Measurements from ENCODE around the gene OCA2.
"Not testable (repeated sequence)": the region's sequence is repeated elsewhere in the genome, so short reads cannot be mapped to it uniquely, and the experiment has no call there.

Gene OCA2

GRCh38 chr15:27757052-27757451, 342.1 kb downstream of the OCA2 start:
- peak; percentile 21 for DNase-seq

GRCh38 chr15:27752691-27753090, 346.4 kb downstream of the OCA2 start:
- DNase-seq = no peak

GRCh38 chr15:27747997-27748396, 351.1 kb downstream of the OCA2 start:
- DNase-seq = no peak

GRCh38 chr15:27746401-27746955, 352.6 kb downstream of the OCA2 start:
- no peak for DNase-seq

- DNase-seq = no peak
Measured at GRCh38 chr15:27744641-27745040, 354.5 kb downstream of the OCA2 start.

GRCh38 chr15:27743638-27744037, 355.5 kb downstream of the OCA2 start:
- DNase-seq = peak; percentile 60

- DNase-seq = no peak
Measured at GRCh38 chr15:27742751-27743477, 356.2 kb downstream of the OCA2 start.

GRCh38 chr15:27741226-27741860, 357.8 kb downstream of the OCA2 start:
- no peak for DNase-seq

GRCh38 chr15:27734785-27735495, 364.2 kb downstream of the OCA2 start:
- DNase-seq = no peak

GRCh38 chr15:27731776-27732175, 367.3 kb downstream of the OCA2 start:
- no peak for DNase-seq

- DNase-seq = no peak
Measured at GRCh38 chr15:27730868-27731267, 368.2 kb downstream of the OCA2 start.

GRCh38 chr15:27725731-27726130, 373.4 kb downstream of the OCA2 start:
- DNase-seq = no peak

GRCh38 chr15:27723821-27724220, 375.3 kb downstream of the OCA2 start:
- DNase-seq = no peak

- no peak for DNase-seq
Measured at GRCh38 chr15:27722102-27722501, 377.0 kb downstream of the OCA2 start.

- peak; percentile 20 for DNase-seq
Measured at GRCh38 chr15:27714675-27715074, 384.4 kb downstream of the OCA2 start.

GRCh38 chr15:27713850-27714249, 385.3 kb downstream of the OCA2 start:
- not testable (repeated sequence) for DNase-seq

- no peak for DNase-seq
Measured at GRCh38 chr15:27707257-27707656, 391.9 kb downstream of the OCA2 start.

GRCh38 chr15:27706300-27706699, 392.8 kb downstream of the OCA2 start:
- no peak for DNase-seq

GRCh38 chr15:27705056-27705455, 394.1 kb downstream of the OCA2 start:
- DNase-seq = no peak

Measured in DMS53 (cell line).